H1 (cell line): ENCODE measurements around the gene FBLN2. TPM values are rescaled to one million over a fixed set of nuclear protein-coding genes. Genes with fewer than 3 reads are reported as not detected.

Source experiments
- CTCF ChIA-PET: fragments of 300-600 bp; sonication (Branson Sonifier 250); formaldehyde crosslinking; loops from one replicate; lab custom pipeline; 2021; ENCODE audit not compliant: partially characterized antibody; lab: Charles Lee
- POLR2A ChIA-PET: fragments of 300-600 bp; sonication (Branson Sonifier 250); formaldehyde crosslinking; loops from one replicate; lab custom pipeline; 2021; ENCODE audit warnings: inconsistent platforms; ENCODE audit not compliant: partially characterized antibody; lab: Charles Lee
- DNase-seq, 2 experiments: peaks; one replicate each; pipeline versions ENCODE4 v3.0.0 to v3.0.0-alpha.2; 2010 to 2022; ENCODE audit warnings: low spot score in 2 of 2, low read depth in 1 of 2, mixed read lengths in 1 of 2
- FAIRE-seq: peaks from 2 replicates; lab custom pipeline; 2011; peaks lifted over from hg19 to GRCh38; lab: Jason Lieb, UNC
- H2AFZ ChIP-seq: 2 replicates; pipeline ENCODE4 v1.8.1; 2012; ENCODE audit warnings: low read length, inconsistent platforms
- H2AK5ac ChIP-seq: 2 replicates; pipeline ENCODE4 v1.6.1; 2013; ENCODE audit warnings: low read depth, low read length
- H2BK120ac ChIP-seq: replicated peaks from 2 replicates; pipeline ENCODE3; 2013; ENCODE audit warnings: low read depth, low read length, inconsistent platforms
- H2BK12ac ChIP-seq: 2 replicates; pipeline ENCODE4 v1.6.1; 2013; ENCODE audit warnings: low read depth, low read length
- H2BK15ac ChIP-seq: 2 replicates; pipeline ENCODE4 v1.6.1; 2013; ENCODE audit warnings: low read length
- H2BK20ac ChIP-seq: 2 replicates; pipeline ENCODE4 v1.6.1; 2013; ENCODE audit warnings: low read length
- H2BK5ac ChIP-seq: 2 replicates; pipeline ENCODE4 v1.6.1; 2013; ENCODE audit warnings: low read depth, low read length
- H3K14ac ChIP-seq: 2 replicates; pipeline ENCODE4 v1.6.1; 2013; ENCODE audit warnings: inconsistent platforms; ENCODE audit not compliant: insufficient read length
- H3K18ac ChIP-seq: 2 replicates; pipeline ENCODE4 v1.6.1; 2013; ENCODE audit warnings: low read length; ENCODE audit errors: extremely low read depth
- H3K23ac ChIP-seq: 2 replicates; pipeline ENCODE4 v1.6.1; 2013; ENCODE audit warnings: inconsistent platforms; ENCODE audit not compliant: insufficient read length
- H3K23me2 ChIP-seq: 2 replicates; pipeline ENCODE4 v1.6.1; 2013; ENCODE audit warnings: low read depth, low read length
- H3K27ac ChIP-seq: 2 replicates; pipeline ENCODE4 v1.6.1; 2011; ENCODE audit warnings: low read depth, low read length, inconsistent platforms
- H3K27me3 ChIP-seq, 4 experiments: replicated peaks in 1 of 4; 1 replicate in 1 of 4; 2 replicates in 3 of 4; pipeline versions ENCODE4 v1.6.1 to v1.8.1; 2011 to 2013; ENCODE audit warnings: low read length in 3 of 4, mild to moderate bottlenecking in 3 of 4, inconsistent platforms in 2 of 4, mixed read lengths in 2 of 4, moderate library complexity in 1 of 4; ENCODE audit not compliant: control insufficient read depth in 3 of 4, insufficient read depth in 3 of 4; ENCODE audit errors: extremely low read depth in 1 of 4
- H3K36me3 ChIP-seq, 4 experiments: 2 replicates each; pipeline versions ENCODE4 v1.6.1 to v1.8.1; 2011 to 2013; ENCODE audit warnings: mild to moderate bottlenecking in 4 of 4, low read length in 3 of 4, moderate library complexity in 2 of 4, control low read depth in 1 of 4, inconsistent platforms in 1 of 4; ENCODE audit not compliant: insufficient read depth in 4 of 4, control insufficient read depth in 2 of 4
- H3K4ac ChIP-seq: replicated peaks from 2 replicates; pipeline ENCODE3; 2013; ENCODE audit warnings: low read length, low read depth, mixed read lengths, inconsistent platforms; ENCODE audit not compliant: insufficient read length
- H3K4me1 ChIP-seq, 4 experiments: replicated peaks in 1 of 4; 1 replicate in 1 of 4; 2 replicates in 3 of 4; pipeline versions ENCODE4 v1.6.1 to v1.8.1; 2011 to 2013; ENCODE audit warnings: low read length in 3 of 4, inconsistent platforms in 2 of 4, mixed read lengths in 1 of 4; ENCODE audit not compliant: insufficient read depth in 4 of 4, control insufficient read depth in 3 of 4
- H3K4me2 ChIP-seq, 2 experiments: 2 replicates each; pipeline versions ENCODE4 v1.6.1 to v1.8.1; 2011 to 2013; ENCODE audit warnings: low read depth in 2 of 2, low read length in 2 of 2, control low read depth in 1 of 2, inconsistent platforms in 1 of 2, mild to moderate bottlenecking in 1 of 2; ENCODE audit not compliant: insufficient read depth in 1 of 2
- H3K4me3 ChIP-seq, 4 experiments: fragments of 200-600, 300-600 bp in 1 of 4; sonication (generic), shearing (Covaris generic), sonication (Bioruptor Twin) in 1 of 4; 2 replicates each; pipeline versions ENCODE4 v1.5.1 to v1.8.1; 2011 to 2016; ENCODE audit warnings: low read length in 4 of 4, low read depth in 3 of 4, control low read depth in 2 of 4, inconsistent platforms in 2 of 4, mild to moderate bottlenecking in 2 of 4, mixed read lengths in 1 of 4, moderate library complexity in 1 of 4; ENCODE audit not compliant: insufficient read depth in 2 of 4; ENCODE audit errors: extremely low read depth in 1 of 4
- H3K56ac ChIP-seq: replicated peaks from 2 replicates; pipeline ENCODE3; 2013; ENCODE audit warnings: low read depth, mild to moderate bottlenecking, mixed read lengths, low read length, inconsistent platforms; ENCODE audit not compliant: insufficient read length
- H3K79me1 ChIP-seq: 2 replicates; pipeline ENCODE4 v1.6.1; 2013; ENCODE audit warnings: low read depth, low read length, control low read depth
- H3K79me2 ChIP-seq, 2 experiments: 2 replicates each; pipeline versions ENCODE4 v1.6.1 to v1.8.1; 2012 to 2013; ENCODE audit warnings: low read length in 2 of 2, mild to moderate bottlenecking in 2 of 2, inconsistent platforms in 1 of 2; ENCODE audit not compliant: insufficient read depth in 2 of 2, control insufficient read depth in 1 of 2
- H3K9ac ChIP-seq, 4 experiments: replicated peaks in 1 of 4; 1 replicate in 1 of 4; 2 replicates in 3 of 4; pipeline versions ENCODE4 v1.6.1 to v1.8.1; 2011 to 2013; ENCODE audit warnings: low read depth in 3 of 4, low read length in 3 of 4, control low read depth in 2 of 4, mild to moderate bottlenecking in 2 of 4, moderate library complexity in 2 of 4, inconsistent platforms in 1 of 4; ENCODE audit errors: extremely low read depth in 1 of 4
- H3K9me3 ChIP-seq, 2 experiments: 2 replicates each; pipeline versions ENCODE4 v1.6.1 to v1.8.1; 2012 to 2013; ENCODE audit warnings: mild to moderate bottlenecking in 2 of 2, moderate library complexity in 2 of 2, control low read depth in 1 of 2, inconsistent platforms in 1 of 2, low read depth in 1 of 2, low read length in 1 of 2, mixed read lengths in 1 of 2; ENCODE audit not compliant: insufficient read depth in 2 of 2
- H4K20me1 ChIP-seq, 2 experiments: replicated peaks in 1 of 2; 2 replicates each; pipeline versions ENCODE3 to v1.8.1; 2011 to 2013; ENCODE audit warnings: inconsistent platforms in 2 of 2, low read length in 2 of 2, mild to moderate bottlenecking in 1 of 2; ENCODE audit not compliant: insufficient read depth in 2 of 2, control insufficient read depth in 1 of 2
- H4K5ac ChIP-seq: 2 replicates; pipeline ENCODE4 v1.6.1; 2013; ENCODE audit warnings: low read length, low read depth, mixed read lengths, inconsistent platforms; ENCODE audit not compliant: insufficient read length
- H4K8ac ChIP-seq: 2 replicates; pipeline ENCODE4 v1.8.0; 2013; ENCODE audit warnings: mild to moderate bottlenecking, moderate library complexity, low read length, inconsistent platforms; ENCODE audit not compliant: insufficient read depth; ENCODE audit errors: extremely low read depth
- H4K91ac ChIP-seq: replicated peaks from 2 replicates; pipeline ENCODE3; 2013; ENCODE audit warnings: low read length, mixed read lengths, inconsistent platforms; ENCODE audit not compliant: insufficient read length
- WGBS, 2 experiments: shearing (Covaris generic) in 1 of 2; methylation state at CpG; one replicate each; pipeline versions ENCODE4 v1.1.6 to v1.1.7; 2013 to 2015; ENCODE audit warnings: low lambda C conversion rate in 2 of 2, mixed read lengths in 2 of 2, inconsistent platforms in 1 of 2, low coverage in 1 of 2, missing lambda C conversion rate in 1 of 2; ENCODE audit not compliant: insufficient replicate concordance in 2 of 2, insufficient coverage in 1 of 2, insufficient read length in 1 of 2; ENCODE audit errors: extremely low coverage in 1 of 2, missing lambda C conversion rate in 1 of 2; 5-methylcytosine and 5-hydroxymethylcytosine counted together
- polyA plus RNA-seq, 7 experiments: library from polyadenylated mRNA; depleted of rRNA in 3 of 7; stranded (reverse) in 5 of 7; unstranded in 2 of 7; fragments of >200 nt in 5 of 7; fragments of 200-250 nt in 2 of 7; gene quantifications; 1 replicate in 5 of 7; 2 replicates in 1 of 7; 4 replicates in 1 of 7; pipeline versions ENCODE4 v1.2.1 to v1.2.3, GENCODE V29; 2011 to 2013; ENCODE audit warnings: missing spikeins in 2 of 7, mixed read lengths in 2 of 7
- total RNA-seq: library from RNA; stranded (reverse); fragmentation: NEBNext Ultra II Directional; extraction: Animal tissue kit (Norgen Biotek cat#: 25700); gene quantifications from 2 replicates; pipeline ENCODE4 v1.2.1, GENCODE V29; 2021

The FBLN2 gene
- total and polyA plus RNA-seq, 2 of the 8 experiments (the other 6 are each of a cell fraction or from before 2014, with no cell fraction given): 17.4 to 24.2 TPM

DNA sequence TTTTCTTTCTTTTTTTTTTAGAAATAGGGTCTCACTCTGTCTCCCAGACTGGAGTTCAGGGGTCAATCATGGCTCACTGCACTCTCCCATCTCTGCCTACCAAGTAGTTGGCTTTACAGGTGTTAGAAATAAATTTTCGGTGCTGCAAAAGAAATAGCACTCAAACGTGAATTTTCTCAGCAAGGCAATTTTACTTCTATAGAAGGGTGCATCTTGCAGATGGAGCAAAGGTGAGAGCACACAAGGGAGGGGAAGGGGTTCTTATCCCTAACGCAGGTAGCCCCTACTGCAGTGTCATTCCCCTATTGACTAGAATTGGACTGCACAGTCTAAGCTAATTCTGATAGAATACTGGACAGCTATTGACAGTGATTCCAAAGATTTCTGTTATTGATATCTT, 6.8 kb upstream of the FBLN2 start:
- H3K36me3 ChIP-seq: no peaks in the 10 kb centered on the region
- no peak overlapping the region for H4K8ac ChIP-seq
- no peak overlapping the region for H2AK5ac ChIP-seq
- CTCF ChIA-PET: interaction anchor here (0.8 to 51.2 kb wide), 5 partner anchors 9 to 234 kb away, joined by 3 to 856 read pairs (median 3); no protein-coding TSS in a partner anchor
- no peak overlapping the region for H3K23ac ChIP-seq
- WGBS, 2 experiments: 82% methylated on average over 3 of the region's 3 CpGs; no CpG with 5 or more reads in 1 of the 2 experiments
- no peak overlapping the region for H2BK12ac ChIP-seq
- no peak overlapping the region for H3K27ac ChIP-seq
- POLR2A ChIA-PET: no interaction called here
- no peak overlapping the region for H2AFZ ChIP-seq
- H4K5ac ChIP-seq: no peak overlapping the region
- H4K91ac ChIP-seq: no peak overlapping the region
- no peaks in the 10 kb centered on the region for H3K23me2 ChIP-seq
- H3K9me3 ChIP-seq: no peaks in the 10 kb centered on the region
- H3K4me3 ChIP-seq: no peak overlapping the region
- no peaks in the 10 kb centered on the region for H4K20me1 ChIP-seq
- no peak overlapping the region for H3K56ac ChIP-seq
- H3K27me3 ChIP-seq: no peaks in the 10 kb centered on the region; a peak in 1 of 7 replicates
- H3K79me2 ChIP-seq: no peaks in the 10 kb centered on the region
- H2BK120ac ChIP-seq: no peak overlapping the region
- no peak for DNase-seq
- no peak overlapping the region for H2BK15ac ChIP-seq
- H3K4ac ChIP-seq: no peak overlapping the region
- H3K9ac ChIP-seq: no peak overlapping the region
- H2BK20ac ChIP-seq: no peak overlapping the region
- H3K14ac ChIP-seq: no peak overlapping the region
- H3K4me2 ChIP-seq: no peak overlapping the region
- no peak for FAIRE-seq
- H2BK5ac ChIP-seq: no peak overlapping the region
- no peak overlapping the region for H3K18ac ChIP-seq
- peaks cover 0 to 6% (median 0%) of the 10 kb centered on the region in 4 experiments; a peak in 2 of 7 replicates for H3K4me1 ChIP-seq
- H3K79me1 ChIP-seq: no peaks in the 10 kb centered on the region
